Ovary (tissue), 3 donors: ENCODE results near the gene ZNF117.

Experiments
- CTCF ChIP-seq, 3 donors: fragments of 450-650 bp in 2 of 3; fragments of 200-600 bp in 1 of 3; IDR thresholded peaks; one replicate each; pipeline versions ENCODE4 v1.5.1 to v1.8.0; 2016 to 2022; ENCODE audit warnings: antibody characterized with exemption in 3 of 3, mild to moderate bottlenecking in 1 of 3
- POLR2A ChIP-seq: fragments of 450-650 bp; IDR thresholded peaks from one replicate; pipeline ENCODE4 v1.6.1; 2017; ENCODE audit warnings: antibody characterized with exemption, mild to moderate bottlenecking, moderate library complexity
- donor health status: DM: no; HTN: no; CAD: no.

- no peak for TF ChIP-seq CTCF (IDR thresholded peaks at IDR 0.05)
- TF ChIP-seq POLR2A, result no peak
These were observed 52.3 kb downstream of the ZNF117 start for GRCh38 chr7:64938540-64938939.
